ENCODE measurements around the gene HNRNPD.

DNA sequence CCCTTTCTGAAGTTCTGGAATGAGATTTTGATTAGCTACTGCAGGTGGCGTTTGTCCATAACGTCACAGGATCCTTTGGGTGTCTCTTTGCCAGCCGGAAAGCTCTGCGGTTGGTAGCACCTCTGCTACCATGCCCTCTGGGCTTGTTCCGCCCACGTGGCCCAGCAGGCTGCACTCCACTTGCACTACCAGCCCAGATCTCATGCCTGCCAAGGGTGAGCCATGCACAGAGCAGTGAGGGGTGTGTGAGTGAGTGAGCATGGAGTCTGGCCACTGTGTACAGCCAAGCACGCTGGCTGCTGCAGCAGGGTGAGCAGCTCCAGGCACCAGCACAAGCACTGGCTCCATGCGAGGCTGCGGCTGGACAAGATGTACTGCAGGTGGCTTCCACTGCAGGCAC is 6.6 kb upstream of the HNRNPD start:
- TF ChIP-seq POLR2A (IDR thresholded peaks at IDR 0.05) = no peak
- TF ChIP-seq, protein P1, sequence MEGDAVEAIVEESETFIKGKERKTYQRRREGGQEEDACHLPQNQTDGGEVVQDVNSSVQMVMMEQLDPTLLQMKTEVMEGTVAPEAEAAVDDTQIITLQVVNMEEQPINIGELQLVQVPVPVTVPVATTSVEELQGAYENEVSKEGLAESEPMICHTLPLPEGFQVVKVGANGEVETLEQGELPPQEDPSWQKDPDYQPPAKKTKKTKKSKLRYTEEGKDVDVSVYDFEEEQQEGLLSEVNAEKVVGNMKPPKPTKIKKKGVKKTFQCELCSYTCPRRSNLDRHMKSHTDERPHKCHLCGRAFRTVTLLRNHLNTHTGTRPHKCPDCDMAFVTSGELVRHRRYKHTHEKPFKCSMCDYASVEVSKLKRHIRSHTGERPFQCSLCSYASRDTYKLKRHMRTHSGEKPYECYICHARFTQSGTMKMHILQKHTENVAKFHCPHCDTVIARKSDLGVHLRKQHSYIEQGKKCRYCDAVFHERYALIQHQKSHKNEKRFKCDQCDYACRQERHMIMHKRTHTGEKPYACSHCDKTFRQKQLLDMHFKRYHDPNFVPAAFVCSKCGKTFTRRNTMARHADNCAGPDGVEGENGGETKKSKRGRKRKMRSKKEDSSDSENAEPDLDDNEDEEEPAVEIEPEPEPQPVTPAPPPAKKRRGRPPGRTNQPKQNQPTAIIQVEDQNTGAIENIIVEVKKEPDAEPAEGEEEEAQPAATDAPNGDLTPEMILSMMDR (IDR thresholded peaks at IDR 0.05) = no peak
